ENCODE results near the gene ROGDI.

ROGDI gene

GRCh38 chr16:4832698-4833343 is 30.4 kb upstream of the ROGDI start:
- DNase-seq, result no peak
- Histone ChIP-seq H3K4me3 (ENCODE audit: low read depth, low read length) (no peak overlapping the region), H3K27ac (no peak overlapping the region), H3K36me3 (replicated peaks) (peaks cover 72% of the 10 kb centered on the region), H3K27me3 (replicated peaks) (no peaks in the 10 kb centered on the region)
- TF ChIP-seq CTCF (IDR thresholded peaks at IDR 0.05; ENCODE audit: low read depth, low read length, missing control alignments), result no peak
- in situ Hi-C loops (cut with HindIII; ENCODE audit: low pct_ligation_motif_present, low sequenced_read_pairs), result no loop called here

- in situ Hi-C loops (cut with HindIII; ENCODE audit: low pct_ligation_motif_present, low sequenced_read_pairs), result no loop called here
- H3K27ac ChIP-seq, result no peak overlapping the region
- peaks cover 73% of the 10 kb centered on the region for H3K36me3 ChIP-seq (replicated peaks)
- H3K27me3 ChIP-seq (replicated peaks), result no peaks in the 10 kb centered on the region
- H3K4me3 ChIP-seq (ENCODE audit: low read depth, low read length), result no peak overlapping the region
- DNase-seq, result no peak
- TF ChIP-seq CTCF (IDR thresholded peaks at IDR 0.05; ENCODE audit: low read depth, low read length, missing control alignments), result no peak
These were observed 29.2 kb upstream of the ROGDI start for GRCh38 chr16:4831616-4832015.

GRCh38 chr16:4830408-4830807 is 28.0 kb upstream of the ROGDI start:
- H3K36me3 ChIP-seq (replicated peaks), result peaks cover 73% of the 10 kb centered on the region
- in situ Hi-C loops (cut with HindIII; ENCODE audit: low pct_ligation_motif_present, low sequenced_read_pairs), result no loop called here
- no peak for TF ChIP-seq CTCF (IDR thresholded peaks at IDR 0.05; ENCODE audit: low read depth, low read length, missing control alignments)

GRCh38 chr16:4828567-4829321 is 26.3 kb upstream of the ROGDI start:
- Histone ChIP-seq H3K27me3 (replicated peaks) (no peaks in the 10 kb centered on the region), H3K4me3 (ENCODE audit: low read depth, low read length) (no peak overlapping the region), H3K27ac (no peak overlapping the region), H3K36me3 (replicated peaks) (peaks cover 80% of the 10 kb centered on the region)
- no peak for TF ChIP-seq CTCF (IDR thresholded peaks at IDR 0.05; ENCODE audit: low read depth, low read length, missing control alignments)
- DNase-seq, result no peak
- in situ Hi-C loops (cut with HindIII; ENCODE audit: low pct_ligation_motif_present, low sequenced_read_pairs), result no loop called here

More at GRCh38 chr16:4830408-4830807, 28.0 kb upstream of the ROGDI start:
- DNase-seq, result no peak
- H3K4me3 ChIP-seq (ENCODE audit: low read depth, low read length), result no peak overlapping the region
- no peaks in the 10 kb centered on the region for H3K27me3 ChIP-seq (replicated peaks)
- no peak overlapping the region for H3K27ac ChIP-seq

- peaks cover 77% of the 10 kb centered on the region for H3K36me3 ChIP-seq (replicated peaks)
- TF ChIP-seq CTCF (IDR thresholded peaks at IDR 0.05; ENCODE audit: low read depth, low read length, missing control alignments), result no peak
- no peak overlapping the region for H3K4me3 ChIP-seq (ENCODE audit: low read depth, low read length)
- DNase-seq, result no peak
- no peaks in the 10 kb centered on the region for H3K27me3 ChIP-seq (replicated peaks)
- no peak overlapping the region for H3K27ac ChIP-seq
- in situ Hi-C loops (cut with HindIII; ENCODE audit: low pct_ligation_motif_present, low sequenced_read_pairs), result no loop called here
These were observed 24.5 kb upstream of the ROGDI start for GRCh38 chr16:4826980-4827379.

Data from brain microvascular endothelial cell (primary cell).